H1 (cell line): ENCODE measurements around the gene PLAC9. TPM values are rescaled to one million over a fixed set of nuclear protein-coding genes. Genes with fewer than 3 reads are reported as not detected.
A peak's percentile ranks its signal among the peaks of the same experiment; 100 is the strongest.

ENCODE experiments used
- CTCF ChIA-PET: fragments of 300-600 bp; sonication (Branson Sonifier 250); formaldehyde crosslinking; loops from one replicate; lab custom pipeline; 2021; ENCODE audit not compliant: partially characterized antibody; lab: Charles Lee
- POLR2A ChIA-PET: fragments of 300-600 bp; sonication (Branson Sonifier 250); formaldehyde crosslinking; loops from one replicate; lab custom pipeline; 2021; ENCODE audit warnings: inconsistent platforms; ENCODE audit not compliant: partially characterized antibody; lab: Charles Lee
- DNase-seq, 2 experiments: peaks; one replicate each; pipeline versions ENCODE4 v3.0.0 to v3.0.0-alpha.2; 2010 to 2022; ENCODE audit warnings: low spot score in 2 of 2, low read depth in 1 of 2, mixed read lengths in 1 of 2
- FAIRE-seq: peaks from 2 replicates; lab custom pipeline; 2011; peaks lifted over from hg19 to GRCh38; lab: Jason Lieb, UNC
- H2AFZ ChIP-seq: 2 replicates; pipeline ENCODE4 v1.8.1; 2012; ENCODE audit warnings: low read length, inconsistent platforms
- H2AK5ac ChIP-seq: 2 replicates; pipeline ENCODE4 v1.6.1; 2013; ENCODE audit warnings: low read depth, low read length
- H2BK120ac ChIP-seq: replicated peaks from 2 replicates; pipeline ENCODE3; 2013; ENCODE audit warnings: low read depth, low read length, inconsistent platforms
- H2BK12ac ChIP-seq: 2 replicates; pipeline ENCODE4 v1.6.1; 2013; ENCODE audit warnings: low read depth, low read length
- H2BK15ac ChIP-seq: 2 replicates; pipeline ENCODE4 v1.6.1; 2013; ENCODE audit warnings: low read length
- H2BK20ac ChIP-seq: 2 replicates; pipeline ENCODE4 v1.6.1; 2013; ENCODE audit warnings: low read length
- H2BK5ac ChIP-seq: 2 replicates; pipeline ENCODE4 v1.6.1; 2013; ENCODE audit warnings: low read depth, low read length
- H3K14ac ChIP-seq: 2 replicates; pipeline ENCODE4 v1.6.1; 2013; ENCODE audit warnings: inconsistent platforms; ENCODE audit not compliant: insufficient read length
- H3K18ac ChIP-seq: 2 replicates; pipeline ENCODE4 v1.6.1; 2013; ENCODE audit warnings: low read length; ENCODE audit errors: extremely low read depth
- H3K23ac ChIP-seq: 2 replicates; pipeline ENCODE4 v1.6.1; 2013; ENCODE audit warnings: inconsistent platforms; ENCODE audit not compliant: insufficient read length
- H3K23me2 ChIP-seq: 2 replicates; pipeline ENCODE4 v1.6.1; 2013; ENCODE audit warnings: low read depth, low read length
- H3K27ac ChIP-seq: 2 replicates; pipeline ENCODE4 v1.6.1; 2011; ENCODE audit warnings: low read depth, low read length, inconsistent platforms
- H3K27me3 ChIP-seq, 4 experiments: replicated peaks in 1 of 4; 1 replicate in 1 of 4; 2 replicates in 3 of 4; pipeline versions ENCODE4 v1.6.1 to v1.8.1; 2011 to 2013; ENCODE audit warnings: low read length in 3 of 4, mild to moderate bottlenecking in 3 of 4, inconsistent platforms in 2 of 4, mixed read lengths in 2 of 4, moderate library complexity in 1 of 4; ENCODE audit not compliant: control insufficient read depth in 3 of 4, insufficient read depth in 3 of 4; ENCODE audit errors: extremely low read depth in 1 of 4
- H3K36me3 ChIP-seq, 4 experiments: 2 replicates each; pipeline versions ENCODE4 v1.6.1 to v1.8.1; 2011 to 2013; ENCODE audit warnings: mild to moderate bottlenecking in 4 of 4, low read length in 3 of 4, moderate library complexity in 2 of 4, control low read depth in 1 of 4, inconsistent platforms in 1 of 4; ENCODE audit not compliant: insufficient read depth in 4 of 4, control insufficient read depth in 2 of 4
- H3K4ac ChIP-seq: replicated peaks from 2 replicates; pipeline ENCODE3; 2013; ENCODE audit warnings: low read length, low read depth, mixed read lengths, inconsistent platforms; ENCODE audit not compliant: insufficient read length
- H3K4me1 ChIP-seq, 4 experiments: replicated peaks in 1 of 4; 1 replicate in 1 of 4; 2 replicates in 3 of 4; pipeline versions ENCODE4 v1.6.1 to v1.8.1; 2011 to 2013; ENCODE audit warnings: low read length in 3 of 4, inconsistent platforms in 2 of 4, mixed read lengths in 1 of 4; ENCODE audit not compliant: insufficient read depth in 4 of 4, control insufficient read depth in 3 of 4
- H3K4me2 ChIP-seq, 2 experiments: 2 replicates each; pipeline versions ENCODE4 v1.6.1 to v1.8.1; 2011 to 2013; ENCODE audit warnings: low read depth in 2 of 2, low read length in 2 of 2, control low read depth in 1 of 2, inconsistent platforms in 1 of 2, mild to moderate bottlenecking in 1 of 2; ENCODE audit not compliant: insufficient read depth in 1 of 2
- H3K4me3 ChIP-seq, 4 experiments: fragments of 200-600, 300-600 bp in 1 of 4; sonication (generic), shearing (Covaris generic), sonication (Bioruptor Twin) in 1 of 4; 2 replicates each; pipeline versions ENCODE4 v1.5.1 to v1.8.1; 2011 to 2016; ENCODE audit warnings: low read length in 4 of 4, low read depth in 3 of 4, control low read depth in 2 of 4, inconsistent platforms in 2 of 4, mild to moderate bottlenecking in 2 of 4, mixed read lengths in 1 of 4, moderate library complexity in 1 of 4; ENCODE audit not compliant: insufficient read depth in 2 of 4; ENCODE audit errors: extremely low read depth in 1 of 4
- H3K56ac ChIP-seq: replicated peaks from 2 replicates; pipeline ENCODE3; 2013; ENCODE audit warnings: low read depth, mild to moderate bottlenecking, mixed read lengths, low read length, inconsistent platforms; ENCODE audit not compliant: insufficient read length
- H3K79me1 ChIP-seq: 2 replicates; pipeline ENCODE4 v1.6.1; 2013; ENCODE audit warnings: low read depth, low read length, control low read depth
- H3K79me2 ChIP-seq, 2 experiments: 2 replicates each; pipeline versions ENCODE4 v1.6.1 to v1.8.1; 2012 to 2013; ENCODE audit warnings: low read length in 2 of 2, mild to moderate bottlenecking in 2 of 2, inconsistent platforms in 1 of 2; ENCODE audit not compliant: insufficient read depth in 2 of 2, control insufficient read depth in 1 of 2
- H3K9ac ChIP-seq, 4 experiments: replicated peaks in 1 of 4; 1 replicate in 1 of 4; 2 replicates in 3 of 4; pipeline versions ENCODE4 v1.6.1 to v1.8.1; 2011 to 2013; ENCODE audit warnings: low read depth in 3 of 4, low read length in 3 of 4, control low read depth in 2 of 4, mild to moderate bottlenecking in 2 of 4, moderate library complexity in 2 of 4, inconsistent platforms in 1 of 4; ENCODE audit errors: extremely low read depth in 1 of 4
- H3K9me3 ChIP-seq, 2 experiments: 2 replicates each; pipeline versions ENCODE4 v1.6.1 to v1.8.1; 2012 to 2013; ENCODE audit warnings: mild to moderate bottlenecking in 2 of 2, moderate library complexity in 2 of 2, control low read depth in 1 of 2, inconsistent platforms in 1 of 2, low read depth in 1 of 2, low read length in 1 of 2, mixed read lengths in 1 of 2; ENCODE audit not compliant: insufficient read depth in 2 of 2
- H4K20me1 ChIP-seq, 2 experiments: replicated peaks in 1 of 2; 2 replicates each; pipeline versions ENCODE3 to v1.8.1; 2011 to 2013; ENCODE audit warnings: inconsistent platforms in 2 of 2, low read length in 2 of 2, mild to moderate bottlenecking in 1 of 2; ENCODE audit not compliant: insufficient read depth in 2 of 2, control insufficient read depth in 1 of 2
- H4K5ac ChIP-seq: 2 replicates; pipeline ENCODE4 v1.6.1; 2013; ENCODE audit warnings: low read length, low read depth, mixed read lengths, inconsistent platforms; ENCODE audit not compliant: insufficient read length
- H4K8ac ChIP-seq: 2 replicates; pipeline ENCODE4 v1.8.0; 2013; ENCODE audit warnings: mild to moderate bottlenecking, moderate library complexity, low read length, inconsistent platforms; ENCODE audit not compliant: insufficient read depth; ENCODE audit errors: extremely low read depth
- H4K91ac ChIP-seq: replicated peaks from 2 replicates; pipeline ENCODE3; 2013; ENCODE audit warnings: low read length, mixed read lengths, inconsistent platforms; ENCODE audit not compliant: insufficient read length
- CBX5 ChIP-seq: fragments of 300-800, 300-1000 bp; sonication (generic); IDR thresholded peaks from 2 replicates; pipeline ENCODE4 v1.7.1; 2016; ENCODE audit warnings: antibody characterized with exemption, low read length, low read depth
- CTBP2 ChIP-seq: IDR thresholded peaks from 2 replicates; pipeline ENCODE4 v1.7.0; 2011; ENCODE audit warnings: borderline replicate concordance, mild to moderate bottlenecking, moderate library complexity, mixed read lengths, low read length; ENCODE audit not compliant: insufficient read depth, insufficient read length
- JUN ChIP-seq: IDR thresholded peaks from 2 replicates; pipeline ENCODE4 v1.6.1; 2011; ENCODE audit warnings: low read depth, mild to moderate bottlenecking, improper control_type of control experiment, low read length
- NANOG ChIP-seq: IDR thresholded peaks from 2 replicates; pipeline ENCODE4 v1.6.1; 2011; ENCODE audit warnings: low read length, low read depth, mild to moderate bottlenecking, inconsistent platforms; ENCODE audit not compliant: insufficient read depth, poor library complexity, severe bottlenecking
- POLR2A ChIP-seq, 2 experiments: IDR thresholded peaks; 1 replicate in 1 of 2; 2 replicates in 1 of 2; pipeline ENCODE4 v1.6.1; 2011; ENCODE audit warnings: low read depth in 2 of 2, low read length in 2 of 2, mild to moderate bottlenecking in 2 of 2; ENCODE audit errors: control extremely low read depth in 1 of 2
- RFX5 ChIP-seq: IDR thresholded peaks from 2 replicates; pipeline ENCODE4 v1.6.1; 2011; ENCODE audit warnings: low read depth, low read length, improper control_type of control experiment, borderline replicate concordance
- TCF12 ChIP-seq: IDR thresholded peaks from 2 replicates; pipeline ENCODE4 v1.6.1; 2011; ENCODE audit warnings: low read depth, mild to moderate bottlenecking, low read length
- TEAD4 ChIP-seq: IDR thresholded peaks from 2 replicates; pipeline ENCODE4 v1.6.1; 2012; ENCODE audit warnings: low read depth, low read length, inconsistent platforms, mixed read lengths
- WGBS, 2 experiments: shearing (Covaris generic) in 1 of 2; methylation state at CpG; one replicate each; pipeline versions ENCODE4 v1.1.6 to v1.1.7; 2013 to 2015; ENCODE audit warnings: low lambda C conversion rate in 2 of 2, mixed read lengths in 2 of 2, inconsistent platforms in 1 of 2, low coverage in 1 of 2, missing lambda C conversion rate in 1 of 2; ENCODE audit not compliant: insufficient replicate concordance in 2 of 2, insufficient coverage in 1 of 2, insufficient read length in 1 of 2; ENCODE audit errors: extremely low coverage in 1 of 2, missing lambda C conversion rate in 1 of 2; 5-methylcytosine and 5-hydroxymethylcytosine counted together
- polyA plus RNA-seq, 7 experiments: library from polyadenylated mRNA; depleted of rRNA in 3 of 7; stranded (reverse) in 5 of 7; unstranded in 2 of 7; fragments of >200 nt in 5 of 7; fragments of 200-250 nt in 2 of 7; gene quantifications; 1 replicate in 5 of 7; 2 replicates in 1 of 7; 4 replicates in 1 of 7; pipeline versions ENCODE4 v1.2.1 to v1.2.3, GENCODE V29; 2011 to 2013; ENCODE audit warnings: missing spikeins in 2 of 7, mixed read lengths in 2 of 7
- total RNA-seq: library from RNA; stranded (reverse); fragmentation: NEBNext Ultra II Directional; extraction: Animal tissue kit (Norgen Biotek cat#: 25700); gene quantifications from 2 replicates; pipeline ENCODE4 v1.2.1, GENCODE V29; 2021

Gene PLAC9
- total and polyA plus RNA-seq, 2 of the 8 experiments (the other 6 are each of a cell fraction or from before 2014, with no cell fraction given): 8.4 to 16.7 TPM

DNA sequence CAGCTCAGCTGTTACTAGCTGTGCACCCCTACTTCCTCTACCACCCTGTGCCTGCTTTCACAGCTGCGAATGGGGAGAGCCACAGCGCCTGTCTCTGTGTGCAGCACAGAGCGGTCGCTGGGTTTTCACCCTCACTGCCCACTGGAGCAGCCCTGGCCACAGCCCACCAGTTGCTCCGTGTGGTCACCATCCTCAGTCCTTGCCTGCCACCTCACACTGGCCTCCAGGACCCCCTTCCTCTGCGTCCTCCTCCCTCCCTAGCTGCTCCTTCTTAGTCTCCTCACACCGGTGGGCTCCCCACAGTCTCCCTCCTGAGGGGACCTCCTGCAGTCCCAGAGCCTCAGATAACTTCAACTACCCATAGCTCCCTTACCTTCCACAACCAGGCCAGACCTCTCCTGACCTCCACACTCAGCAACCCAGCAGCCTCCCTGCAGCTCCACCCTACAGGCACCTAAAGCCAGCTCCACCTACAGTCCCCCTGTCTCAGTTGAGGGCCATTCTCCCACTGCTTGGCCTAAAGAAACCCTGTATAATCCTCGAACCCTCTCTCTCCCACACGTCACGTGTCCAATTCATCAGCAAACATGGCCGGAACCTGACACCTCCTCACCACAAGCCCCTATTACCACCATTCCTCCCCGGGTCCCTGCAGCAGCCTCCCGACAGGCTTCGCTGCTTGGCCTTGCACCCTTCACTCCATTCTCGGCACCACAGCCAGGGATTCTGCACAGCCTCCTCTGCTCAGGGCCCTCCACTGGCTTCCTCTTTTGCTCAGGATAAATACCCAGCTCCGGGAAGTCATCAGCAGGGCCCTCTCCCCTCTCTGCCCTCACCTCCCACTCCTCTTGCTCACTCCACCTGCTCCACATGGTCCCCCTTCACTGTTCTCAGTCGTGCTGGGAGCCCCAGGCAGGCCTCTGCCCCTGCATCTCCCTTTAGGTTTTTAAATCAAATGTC, 28.1 kb downstream of the PLAC9 start:
- no peak overlapping the region for H3K4me2 ChIP-seq
- no peak overlapping the region; the same call in 1 of the 2 replicates for H4K8ac ChIP-seq
- peaks cover 4 to 14% (median 9%) of the 10 kb centered on the region in 4 experiments; a peak in 6 of 8 replicates for H3K36me3 ChIP-seq
- CTCF ChIA-PET: interaction anchor here (1.0 to 7.6 kb wide), 17 partner anchors 8 to 113 kb away, joined by 3 to 66 read pairs (median 8); no protein-coding TSS in a partner anchor
- H3K4ac ChIP-seq: no peak overlapping the region
- H3K79me1 ChIP-seq: no peaks in the 10 kb centered on the region; the same call in 1 of the 2 replicates
- H3K56ac ChIP-seq: no peak overlapping the region
- H4K5ac ChIP-seq: no peak overlapping the region
- no peak overlapping the region for H3K4me3 ChIP-seq
- no peaks in the 10 kb centered on the region for H3K79me2 ChIP-seq
- POLR2A ChIA-PET: interaction anchor here (0.7 to 1.9 kb wide), 5 partner anchors 9 to 181 kb away, joined by 3 to 6 read pairs (median 5); no protein-coding TSS in a partner anchor
- 0 out of 2 replicates have a peak overlapping the region, but pooled peaks have one; percentile 10 for H2BK15ac ChIP-seq
- H2BK20ac ChIP-seq: no peak overlapping the region
- H3K27ac ChIP-seq: no peak overlapping the region
- H3K27me3 ChIP-seq: no peaks in the 10 kb centered on the region
- no peak overlapping the region for H2AFZ ChIP-seq
- no peaks in the 10 kb centered on the region for H4K20me1 ChIP-seq
- H3K14ac ChIP-seq: no peak overlapping the region
- no peak for FAIRE-seq
- 0 out of 2 replicates have a peak overlapping the region, but pooled peaks have one; percentile 32 for H3K18ac ChIP-seq
- H3K9me3 ChIP-seq: no peaks in the 10 kb centered on the region
- H3K4me1 ChIP-seq: peaks cover 2 to 8% (median 6%) of the 10 kb centered on the region in 4 experiments; a peak in 5 of 7 replicates
- 89% methylated on average over 17 of the region's 17 CpGs; no CpG with 5 or more reads in 1 of the 2 experiments for WGBS, 2 experiments
- H3K23ac ChIP-seq: no peak overlapping the region
- no peak overlapping the region for H2BK12ac ChIP-seq
- H2BK5ac ChIP-seq: no peak overlapping the region
- H3K9ac ChIP-seq: no peak overlapping the region
- DNase-seq: no peak
- no peak overlapping the region for H4K91ac ChIP-seq
- no peak overlapping the region for H2BK120ac ChIP-seq
- no peak overlapping the region for H2AK5ac ChIP-seq
- no peaks in the 10 kb centered on the region for H3K23me2 ChIP-seq
- TF ChIP-seq CBX5: no peak
- no peak for TF ChIP-seq TEAD4
- TF ChIP-seq NANOG: no peak
- TF ChIP-seq JUN: no peak
- no peak for TF ChIP-seq RFX5
- no peak for TF ChIP-seq CTBP2
- no peak for TF ChIP-seq TCF12
- TF ChIP-seq POLR2A (IDR thresholded peaks at IDR 0.05; ENCODE audit: control extremely low read depth in 1 of 2, low read depth in 2 of 2, low read length in 2 of 2): no peak
